ENCODE data around the gene CTR9. TPM values are rescaled to one million over a fixed set of nuclear protein-coding genes. Genes with fewer than 3 reads are reported as not detected.

The CTR9 gene
- total RNA-seq, 1 donor = 33.2 TPM

DNA sequence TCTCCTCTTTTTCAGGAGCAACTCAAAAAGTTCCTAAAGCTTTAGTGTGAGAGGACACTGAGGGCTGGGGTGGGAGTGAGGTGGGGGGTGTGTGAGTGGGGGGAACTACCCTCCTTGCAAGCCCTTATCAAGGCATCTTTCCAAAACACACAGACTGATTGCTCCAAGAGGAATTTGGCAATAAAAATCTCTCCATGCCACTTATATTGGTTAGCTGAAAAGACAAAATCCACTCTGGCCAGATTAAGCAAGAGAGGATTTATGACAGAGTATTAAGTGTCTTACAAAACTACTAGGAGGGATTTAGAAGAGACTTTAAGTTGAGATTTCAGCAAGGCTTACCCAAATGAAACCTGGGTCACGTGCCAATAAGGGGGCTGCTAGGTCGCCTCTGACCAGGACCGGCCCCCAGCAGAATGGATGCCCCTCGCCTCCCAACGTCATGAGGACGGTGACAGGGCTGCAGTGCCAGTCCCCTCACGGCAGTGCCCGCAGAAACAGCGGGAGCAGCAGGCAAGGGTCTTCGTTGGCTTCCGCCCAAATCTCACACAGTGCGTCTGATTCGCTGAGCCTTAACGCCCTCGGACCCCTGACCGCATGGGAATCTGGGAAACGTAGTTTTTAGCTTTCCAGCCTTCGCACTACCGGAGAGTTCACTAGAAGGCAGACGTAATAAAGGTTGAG is 22.1 kb upstream of the CTR9 start:
- Histone ChIP-seq H3K4me1 (ENCODE audit: insufficient read depth, low read length) (peaks cover 24% of the 10 kb centered on the region), H3K4me3 (ENCODE audit: low read length) (no peak overlapping the region), H3K9me3 (ENCODE audit: low read depth, low read length) (no peaks in the 10 kb centered on the region), H3K27me3 (ENCODE audit: insufficient read depth, low read length) (peaks cover 14% of the 10 kb centered on the region)

- Histone ChIP-seq H3K4me1 (ENCODE audit: insufficient read depth, low read length) (peaks cover 16% of the 10 kb centered on the region), H3K4me3 (ENCODE audit: low read length) (no peak overlapping the region), H3K9me3 (ENCODE audit: low read depth, low read length) (no peaks in the 10 kb centered on the region), H3K27me3 (ENCODE audit: insufficient read depth, low read length) (peaks cover 7% of the 10 kb centered on the region)
Measured at GRCh38 chr11:10730151-10730550, 20.9 kb upstream of the CTR9 start.

DNA sequence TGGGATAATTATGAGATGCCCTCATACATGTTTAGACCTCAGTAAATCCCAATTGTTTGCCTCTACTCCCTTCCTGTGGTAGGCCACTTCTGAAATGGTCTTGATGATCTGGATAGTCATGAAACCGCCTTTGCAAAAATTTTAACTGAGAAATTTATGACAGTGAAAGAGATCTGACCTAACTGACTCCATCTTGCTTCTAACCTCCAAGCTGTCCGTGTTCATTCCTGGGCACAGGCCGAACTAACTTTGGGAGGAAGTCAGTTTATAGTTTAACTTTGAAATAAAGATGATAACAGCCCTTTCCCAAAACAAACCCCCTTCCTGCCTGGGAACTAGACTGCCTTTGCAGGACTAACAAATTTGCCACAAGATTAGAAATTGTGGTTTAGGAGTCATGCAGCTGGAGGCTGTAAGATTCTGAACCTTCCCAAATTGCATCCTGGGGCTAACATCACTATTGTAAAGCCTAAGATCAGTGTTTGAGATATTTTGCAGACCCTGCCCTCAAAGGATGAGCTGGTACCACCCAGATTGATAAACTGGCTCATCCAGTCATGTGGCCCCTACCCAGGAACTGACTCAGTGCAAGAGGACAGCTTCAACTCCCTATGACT is 19.9 kb upstream of the CTR9 start:
- Histone ChIP-seq H3K4me1 (ENCODE audit: insufficient read depth, low read length) (peaks cover 13% of the 10 kb centered on the region), H3K27me3 (ENCODE audit: insufficient read depth, low read length) (peaks cover 7% of the 10 kb centered on the region), H3K4me3 (ENCODE audit: low read length) (no peak overlapping the region)

DNA sequence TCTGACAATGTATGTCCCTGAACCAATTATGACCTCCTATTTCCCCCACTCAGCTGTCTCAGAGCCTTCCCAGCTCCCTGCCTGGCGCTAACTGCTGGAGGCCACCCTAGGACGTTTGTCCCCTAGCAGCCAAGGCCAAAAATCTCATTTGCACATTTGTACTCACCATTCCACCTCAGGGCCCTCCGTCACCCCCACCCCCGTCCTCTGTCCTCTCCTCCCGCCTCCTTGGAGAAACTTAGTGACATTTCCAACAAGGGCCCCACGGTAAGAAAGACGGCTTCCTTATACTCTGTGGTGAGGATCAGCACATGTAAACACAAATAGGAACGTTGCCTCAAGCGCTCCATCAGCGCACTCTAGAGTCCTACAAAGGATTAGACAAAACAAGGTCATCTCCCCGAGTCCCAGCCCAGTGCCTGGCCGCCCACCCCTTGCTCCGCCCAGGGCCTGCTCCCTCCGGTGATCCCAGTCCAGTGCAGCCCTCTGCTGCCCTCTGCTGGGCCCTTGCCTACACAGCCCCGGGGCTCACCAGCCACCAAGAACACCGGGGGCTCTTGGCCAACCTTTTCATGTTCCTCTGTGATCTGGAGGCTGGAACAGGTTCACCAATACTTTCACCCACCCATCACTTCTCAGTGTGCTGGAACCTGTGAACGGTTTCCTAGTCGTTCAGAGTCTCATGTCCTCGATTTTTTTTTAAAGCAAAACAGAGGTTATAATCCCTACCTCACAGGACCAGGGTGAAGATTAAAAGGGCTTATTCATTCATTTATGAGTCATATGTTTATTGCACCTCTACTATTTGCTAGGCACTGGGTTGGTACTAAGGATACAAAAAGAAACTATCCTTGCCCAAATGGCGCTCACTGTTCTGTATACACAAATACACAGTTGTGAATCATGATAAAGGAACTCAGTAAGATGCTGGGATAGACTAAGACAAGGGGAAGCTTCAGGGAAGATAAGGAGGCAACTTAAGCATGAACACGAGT is 15.3 kb upstream of the CTR9 start:
- H3K4me1 ChIP-seq (ENCODE audit: insufficient read depth, low read length) = peaks cover 8% of the 10 kb centered on the region
- H3K9me3 ChIP-seq (ENCODE audit: low read depth, low read length) = no peaks in the 10 kb centered on the region
- H3K4me3 ChIP-seq (ENCODE audit: low read length) = no peak overlapping the region
- H3K27me3 ChIP-seq (ENCODE audit: insufficient read depth, low read length) = no peaks in the 10 kb centered on the region

More for the DNA sequence above, 19.9 kb upstream of the CTR9 start:
- H3K9me3 ChIP-seq (ENCODE audit: low read depth, low read length) = no peaks in the 10 kb centered on the region

DNA sequence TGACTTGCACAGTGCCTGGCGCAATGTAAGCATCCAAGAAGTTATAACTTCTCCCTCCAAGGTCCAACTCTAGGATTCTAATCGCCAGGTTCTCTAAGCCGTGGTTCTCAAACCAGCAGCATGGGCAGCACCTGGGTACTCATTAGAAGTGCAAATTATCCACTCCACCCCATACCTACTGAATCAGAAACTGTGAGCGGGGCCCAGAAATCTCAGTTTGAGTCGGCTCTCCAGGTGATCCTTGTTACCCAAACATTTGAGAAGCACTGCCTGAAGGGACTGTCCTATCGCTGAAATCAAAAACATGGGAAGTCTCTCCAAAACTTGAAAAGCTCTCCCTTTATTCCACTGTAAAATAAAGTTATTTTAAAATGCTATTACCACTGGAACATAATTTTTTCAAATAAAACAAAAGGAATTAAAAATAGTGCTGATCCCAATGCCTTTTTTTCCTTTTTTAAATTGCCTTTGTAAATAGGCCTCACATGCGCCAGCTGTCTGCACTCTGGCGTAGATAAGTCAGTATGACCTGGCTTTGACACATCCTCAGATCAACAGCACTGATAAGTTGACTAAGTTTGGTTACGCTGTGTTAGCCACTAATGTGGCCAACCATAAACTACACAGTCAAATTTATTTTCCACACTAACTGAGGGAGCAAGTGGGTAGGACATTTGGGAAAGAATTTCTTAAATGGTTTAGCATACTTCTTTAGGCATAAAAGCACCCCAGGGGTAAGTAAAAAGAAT is 8.4 kb upstream of the CTR9 start:
- no peak overlapping the region for H3K4me3 ChIP-seq (ENCODE audit: low read length)
- peaks cover 30% of the 10 kb centered on the region for H3K4me1 ChIP-seq (ENCODE audit: insufficient read depth, low read length)
- H3K27me3 ChIP-seq (ENCODE audit: insufficient read depth, low read length) = no peaks in the 10 kb centered on the region
- H3K9me3 ChIP-seq (ENCODE audit: low read depth, low read length) = no peaks in the 10 kb centered on the region

DNA sequence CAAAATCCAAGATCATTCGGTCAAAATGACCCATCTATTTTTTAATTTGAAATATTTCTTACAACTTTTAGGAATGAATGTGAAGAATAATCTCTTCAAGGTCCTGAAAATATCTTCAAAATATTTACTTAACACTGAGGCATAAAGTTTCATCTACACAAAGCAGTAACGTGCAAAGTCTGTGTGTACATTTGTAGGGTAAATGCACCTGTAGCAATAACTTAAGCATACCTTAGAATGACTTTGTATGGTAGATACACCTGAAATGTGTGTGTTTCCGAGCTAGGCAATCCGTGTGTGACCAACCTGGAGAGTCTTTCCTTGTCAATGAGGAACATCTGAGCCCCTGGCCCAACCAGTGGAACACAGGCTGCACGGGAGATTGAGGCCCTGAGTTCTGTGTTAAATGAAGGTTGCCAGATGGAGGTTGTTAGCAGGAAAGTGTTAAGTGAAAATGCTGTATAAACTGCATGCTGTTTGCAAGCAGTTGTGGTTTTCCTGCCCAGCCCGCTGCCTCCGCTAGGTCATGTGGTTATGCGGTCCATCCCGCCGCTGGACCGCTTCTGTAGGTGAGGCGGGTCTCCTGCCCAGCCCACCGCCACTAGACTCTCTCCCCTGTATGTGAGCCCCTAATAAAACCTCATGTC is 7.6 kb upstream of the CTR9 start:
- H3K4me1 ChIP-seq (ENCODE audit: insufficient read depth, low read length) = peaks cover 30% of the 10 kb centered on the region
- H3K9me3 ChIP-seq (ENCODE audit: low read depth, low read length) = no peaks in the 10 kb centered on the region
- H3K4me3 ChIP-seq (ENCODE audit: low read length) = no peak overlapping the region
- H3K27me3 ChIP-seq (ENCODE audit: insufficient read depth, low read length) = no peaks in the 10 kb centered on the region

DNA sequence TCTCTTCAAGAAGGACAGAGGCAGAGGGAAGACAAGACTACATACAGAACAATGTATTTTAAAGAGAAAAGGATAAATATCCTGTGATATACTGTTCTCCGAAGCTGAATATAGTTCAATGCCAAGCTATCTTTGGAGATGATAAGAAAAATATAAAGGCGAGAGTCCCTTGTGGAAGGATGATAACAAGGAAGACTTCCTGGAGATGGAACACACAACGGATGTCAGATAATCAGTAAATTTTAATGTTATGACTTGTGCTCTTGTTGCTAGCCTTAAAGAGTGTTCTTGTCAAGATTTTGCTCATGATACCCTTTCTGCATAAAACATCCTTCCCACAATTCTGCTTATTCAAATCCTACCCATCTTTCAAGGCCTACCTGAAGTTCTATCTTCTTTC is 6.8 kb upstream of the CTR9 start:
- Histone ChIP-seq H3K4me1 (ENCODE audit: insufficient read depth, low read length) (peaks cover 30% of the 10 kb centered on the region), H3K4me3 (ENCODE audit: low read length) (no peak overlapping the region), H3K27me3 (ENCODE audit: insufficient read depth, low read length) (no peaks in the 10 kb centered on the region), H3K9me3 (ENCODE audit: low read depth, low read length) (no peaks in the 10 kb centered on the region)

GRCh38 chr11:10746871-10747270 is 4.2 kb upstream of the CTR9 start:
- no peaks in the 10 kb centered on the region for H3K27me3 ChIP-seq (ENCODE audit: insufficient read depth, low read length)
- H3K4me3 ChIP-seq (ENCODE audit: low read length) = no peak overlapping the region
- H3K9me3 ChIP-seq (ENCODE audit: low read depth, low read length) = no peaks in the 10 kb centered on the region
- peaks cover 36% of the 10 kb centered on the region for H3K4me1 ChIP-seq (ENCODE audit: insufficient read depth, low read length)

- Histone ChIP-seq H3K4me1 (ENCODE audit: insufficient read depth, low read length) (peaks cover 35% of the 10 kb centered on the region), H3K4me3 (ENCODE audit: low read length) (no peak overlapping the region), H3K27me3 (ENCODE audit: insufficient read depth, low read length) (no peaks in the 10 kb centered on the region), H3K9me3 (ENCODE audit: low read depth, low read length) (no peaks in the 10 kb centered on the region)
Measured at GRCh38 chr11:10747733-10748132, 3.3 kb upstream of the CTR9 start.

DNA sequence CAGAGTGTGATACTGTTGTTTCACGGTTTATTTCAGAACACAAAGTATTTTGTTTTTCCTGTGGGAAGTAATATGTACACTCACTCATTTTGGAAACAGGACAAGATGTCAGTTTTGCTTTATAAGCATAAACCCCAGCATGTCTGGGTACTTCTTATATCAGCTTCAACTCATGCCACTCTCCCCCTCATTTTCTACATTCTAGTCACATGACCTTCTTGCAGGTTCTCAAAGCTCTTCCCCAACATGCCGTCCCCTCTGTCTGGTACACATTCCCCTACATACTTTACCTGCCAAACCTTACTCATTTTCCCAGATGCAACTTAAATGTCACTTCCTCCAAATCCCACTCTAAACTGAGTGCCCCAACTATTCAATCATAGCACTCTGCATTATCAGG is 1.6 kb upstream of the CTR9 start:
- peaks cover 19% of the 10 kb centered on the region for H3K4me1 ChIP-seq (ENCODE audit: insufficient read depth, low read length)
- no peaks in the 10 kb centered on the region for H3K27me3 ChIP-seq (ENCODE audit: insufficient read depth, low read length)
- H3K4me3 ChIP-seq (ENCODE audit: low read length) = no peak overlapping the region
- H3K9me3 ChIP-seq (ENCODE audit: low read depth, low read length) = no peaks in the 10 kb centered on the region

- H3K4me1 ChIP-seq (ENCODE audit: insufficient read depth, low read length) = peaks cover 17% of the 10 kb centered on the region
- no peaks in the 10 kb centered on the region for H3K27me3 ChIP-seq (ENCODE audit: insufficient read depth, low read length)
- peak overlapping the region; percentile 91 for H3K4me3 ChIP-seq (ENCODE audit: low read length)
- no peaks in the 10 kb centered on the region for H3K9me3 ChIP-seq (ENCODE audit: low read depth, low read length)
Measured at GRCh38 chr11:10751581-10751940, 515 bp downstream of the CTR9 start.

DNA sequence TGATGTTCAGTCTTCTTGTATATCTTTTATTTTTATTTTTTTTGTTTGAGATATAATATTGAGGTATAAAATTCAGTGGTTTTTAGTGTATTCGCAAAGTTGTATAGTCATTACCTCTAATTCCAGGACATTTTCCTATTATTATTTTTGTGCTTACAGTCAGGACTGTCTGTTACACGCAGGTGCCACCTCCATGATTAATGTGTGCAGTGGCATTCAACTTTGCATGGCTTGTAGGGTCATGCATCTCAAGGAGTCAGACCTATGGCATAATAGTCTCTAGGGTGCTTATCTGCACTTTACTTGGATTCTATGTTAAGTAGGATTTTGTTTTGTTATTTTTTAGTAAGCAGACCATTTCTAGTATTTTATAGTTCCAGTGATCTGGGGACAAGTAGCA is 1.0 kb downstream of the CTR9 start:
- Histone ChIP-seq H3K4me3 (ENCODE audit: low read length) (peak overlapping the region; percentile 91), H3K27me3 (ENCODE audit: insufficient read depth, low read length) (no peaks in the 10 kb centered on the region), H3K9me3 (ENCODE audit: low read depth, low read length) (no peaks in the 10 kb centered on the region), H3K4me1 (ENCODE audit: insufficient read depth, low read length) (peaks cover 17% of the 10 kb centered on the region)

- Histone ChIP-seq H3K4me1 (ENCODE audit: insufficient read depth, low read length) (peaks cover 17% of the 10 kb centered on the region), H3K9me3 (ENCODE audit: low read depth, low read length) (no peaks in the 10 kb centered on the region), H3K27me3 (ENCODE audit: insufficient read depth, low read length) (no peaks in the 10 kb centered on the region), H3K4me3 (ENCODE audit: low read length) (no peak overlapping the region)
Measured at GRCh38 chr11:10752486-10752885, 1.4 kb downstream of the CTR9 start.

DNA sequence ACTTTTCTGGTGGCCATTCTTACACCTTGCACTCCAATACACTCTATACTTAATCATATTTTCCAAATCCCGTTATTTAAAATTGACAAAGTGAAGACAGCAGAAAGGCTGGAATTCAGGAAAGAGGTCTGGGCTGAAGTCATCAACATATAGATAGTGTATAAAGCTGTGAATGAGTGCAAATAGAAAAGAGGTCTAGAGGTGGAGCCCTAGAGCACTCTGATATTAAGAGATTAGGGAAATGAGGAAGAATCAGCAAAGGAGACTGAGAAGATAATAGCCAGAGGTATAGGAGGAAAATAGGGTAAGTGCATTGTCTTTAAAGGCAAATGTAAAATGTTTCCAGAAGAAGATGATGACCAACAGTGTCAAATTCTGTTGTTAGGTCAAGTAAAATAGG is 7.9 kb downstream of the CTR9 start:
- H3K4me1 ChIP-seq (ENCODE audit: insufficient read depth, low read length) = no peaks in the 10 kb centered on the region
- no peak overlapping the region for H3K4me3 ChIP-seq (ENCODE audit: low read length)
- H3K9me3 ChIP-seq (ENCODE audit: low read depth, low read length) = no peaks in the 10 kb centered on the region
- H3K27me3 ChIP-seq (ENCODE audit: insufficient read depth, low read length) = no peaks in the 10 kb centered on the region
